Stimulated activated CD4-positive, alpha-beta T cell treated with anti-CD3 and anti-CD28 coated beads, Interleukin-1b, Interleukin-23, amount 100 ng/mL, for 1 hour (primary cell): Measurements from ENCODE around the gene ACTG2.

Source experiments
- DNase-seq, 2 donors: peaks; one replicate each; pipeline ENCODE4 v3.0.0-alpha.2; 2020; ENCODE audit warnings: low read depth in 2 of 2

The ACTG2 gene

DNA sequence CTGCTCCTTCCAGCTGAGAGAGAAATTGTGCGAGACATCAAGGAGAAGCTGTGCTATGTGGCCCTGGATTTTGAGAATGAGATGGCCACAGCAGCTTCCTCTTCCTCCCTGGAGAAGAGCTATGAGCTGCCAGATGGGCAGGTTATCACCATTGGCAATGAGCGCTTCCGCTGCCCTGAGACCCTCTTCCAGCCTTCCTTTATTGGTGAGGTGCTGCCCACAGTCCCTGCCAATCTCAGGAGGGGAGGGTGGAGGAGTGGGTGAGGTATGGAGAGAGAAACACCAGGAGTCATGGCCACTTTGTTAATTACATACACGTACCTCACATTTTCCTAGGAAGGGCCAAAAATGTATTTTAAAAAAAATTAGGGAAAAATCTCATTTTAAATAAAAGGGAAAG is 21.9 kb downstream of the ACTG2 start:
- no peak for DNase-seq

DNA sequence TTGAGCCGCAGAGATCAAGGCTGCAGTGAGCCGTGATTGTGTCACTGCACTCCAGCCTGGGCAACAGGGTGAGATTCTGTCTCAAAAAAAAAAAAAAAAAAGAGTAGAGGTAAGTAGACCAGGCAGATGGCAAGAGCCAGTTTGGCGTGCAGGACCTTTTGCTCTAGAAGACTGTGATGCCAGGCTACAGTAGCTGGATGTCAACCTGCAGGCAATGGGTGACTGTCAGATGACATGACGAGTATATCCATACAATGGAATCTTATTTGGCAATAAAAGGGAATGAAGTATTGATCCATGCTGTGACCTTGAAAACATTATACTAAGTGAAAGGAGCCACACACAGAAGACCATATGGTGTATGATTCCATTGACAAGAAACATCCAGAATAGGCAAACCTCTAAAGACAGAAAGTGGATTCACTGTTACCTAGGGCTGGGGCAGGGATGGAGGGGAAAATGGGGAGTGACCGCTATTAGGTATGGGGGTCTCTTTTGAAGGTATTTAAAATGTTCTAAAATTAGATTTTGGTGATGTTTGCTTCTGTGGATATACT is 22.7 kb downstream of the ACTG2 start:
- DNase-seq = no peak

DNA sequence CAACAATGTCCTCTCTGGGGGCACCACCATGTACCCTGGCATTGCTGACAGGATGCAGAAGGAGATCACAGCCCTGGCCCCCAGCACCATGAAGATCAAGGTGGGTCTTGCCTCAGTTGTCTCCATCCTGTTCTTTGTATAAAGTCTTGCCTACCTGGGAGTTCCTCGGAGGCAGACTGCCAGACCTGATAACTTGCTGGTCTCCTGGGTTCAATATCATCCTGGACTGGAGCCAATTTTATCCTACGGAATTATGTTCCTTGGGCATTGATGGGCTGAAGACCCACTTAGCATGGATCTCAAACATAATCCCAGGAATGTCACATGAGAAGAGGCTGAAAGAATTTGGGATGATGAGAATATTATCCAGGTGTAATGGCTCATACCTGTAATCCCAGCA is 23.9 kb downstream of the ACTG2 start:
- no peak for DNase-seq

DNA sequence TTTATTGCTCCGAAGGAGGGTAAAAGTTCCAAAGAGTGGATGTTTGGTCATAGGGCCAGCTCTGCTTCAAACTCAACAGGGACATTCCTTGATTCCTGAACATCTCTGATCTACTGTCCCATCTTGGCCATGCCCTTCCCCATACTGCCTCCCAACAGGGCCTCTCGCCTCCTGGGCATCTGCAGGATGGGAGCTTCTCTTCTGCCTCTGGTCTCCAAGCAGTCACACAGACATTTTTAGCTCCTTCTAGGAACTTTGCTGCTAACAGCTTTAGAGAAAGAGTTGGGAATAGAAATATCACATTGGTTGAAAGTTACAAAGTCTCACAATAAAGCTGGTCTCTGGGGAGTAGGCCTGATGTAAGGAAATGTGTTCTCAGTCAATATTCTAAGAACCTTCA is 24.5 kb downstream of the ACTG2 start:
- no peak for DNase-seq

DNA sequence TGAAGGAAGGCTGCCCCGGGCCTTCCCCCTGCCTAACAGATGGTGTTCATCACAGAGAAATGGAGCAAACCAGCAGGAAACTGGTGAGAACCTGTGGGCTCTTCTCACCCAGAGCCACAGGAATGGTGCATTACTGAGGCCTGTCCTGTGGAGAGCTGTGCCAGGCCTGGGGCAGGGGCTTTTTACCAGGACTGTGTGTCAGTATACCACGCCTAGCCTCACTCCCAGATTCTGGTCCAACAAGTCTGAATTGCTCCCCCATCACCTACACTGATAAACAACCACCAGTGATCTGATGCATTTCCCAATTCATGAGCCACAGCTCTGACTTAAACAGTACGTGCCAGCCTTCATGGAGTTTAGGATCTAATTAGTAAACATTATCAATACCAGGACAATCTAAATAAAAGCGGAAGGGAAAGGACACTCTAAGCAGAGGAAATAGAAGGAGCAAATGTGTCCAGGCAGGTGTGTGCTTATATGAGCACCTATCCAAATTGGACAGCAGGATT is 24.9 kb downstream of the ACTG2 start:
- DNase-seq = no peak

DNA sequence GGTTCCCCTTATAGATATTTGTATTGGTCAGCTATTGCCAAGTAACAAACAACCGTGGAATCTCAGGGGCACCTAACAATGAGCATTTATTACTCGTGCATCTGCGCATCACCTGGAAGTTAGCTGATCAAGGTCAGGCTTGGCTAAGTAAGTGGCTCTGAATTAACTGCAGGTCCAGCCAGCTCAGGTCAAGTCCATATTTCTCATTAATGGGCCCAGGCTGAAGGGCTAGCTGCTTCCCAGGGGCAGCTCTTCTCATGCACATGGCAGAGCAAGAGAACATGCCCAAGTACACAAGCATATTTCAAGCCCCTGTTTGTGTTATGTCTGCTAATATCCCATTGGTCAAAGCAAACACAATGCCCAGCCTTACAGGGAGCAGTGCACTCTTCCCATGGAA is 26.0 kb downstream of the ACTG2 start:
- no peak for DNase-seq

DNA sequence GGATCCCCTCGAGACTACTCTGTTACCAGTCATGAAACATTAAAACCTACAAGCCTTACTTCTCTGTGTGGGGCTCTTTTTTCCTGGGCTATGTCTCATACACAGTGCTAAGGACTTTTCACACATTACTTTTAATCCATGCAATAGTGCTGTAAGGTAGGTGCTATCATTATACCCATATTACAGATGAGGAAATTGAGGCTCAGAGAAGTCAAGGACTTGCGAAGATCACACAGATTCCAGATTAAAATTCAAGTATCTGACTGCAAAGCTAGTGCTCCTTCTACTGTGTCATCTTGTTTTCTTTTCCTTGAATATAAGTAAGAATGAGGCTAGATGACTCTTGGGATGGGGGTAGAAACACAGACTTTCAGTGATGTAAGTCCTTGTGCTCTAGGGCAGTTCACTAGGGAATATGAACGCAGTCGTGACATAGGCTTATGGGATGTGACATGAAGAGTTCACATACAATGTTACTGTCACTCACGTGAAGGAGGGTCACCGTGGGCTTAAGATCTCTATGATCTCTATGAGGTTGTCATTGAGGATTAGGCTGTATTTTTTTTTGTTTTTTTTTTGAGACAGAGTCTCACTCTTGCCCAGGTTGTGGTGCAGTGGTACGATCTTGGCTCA is 26.9 kb downstream of the ACTG2 start:
- no peak for DNase-seq

DNA sequence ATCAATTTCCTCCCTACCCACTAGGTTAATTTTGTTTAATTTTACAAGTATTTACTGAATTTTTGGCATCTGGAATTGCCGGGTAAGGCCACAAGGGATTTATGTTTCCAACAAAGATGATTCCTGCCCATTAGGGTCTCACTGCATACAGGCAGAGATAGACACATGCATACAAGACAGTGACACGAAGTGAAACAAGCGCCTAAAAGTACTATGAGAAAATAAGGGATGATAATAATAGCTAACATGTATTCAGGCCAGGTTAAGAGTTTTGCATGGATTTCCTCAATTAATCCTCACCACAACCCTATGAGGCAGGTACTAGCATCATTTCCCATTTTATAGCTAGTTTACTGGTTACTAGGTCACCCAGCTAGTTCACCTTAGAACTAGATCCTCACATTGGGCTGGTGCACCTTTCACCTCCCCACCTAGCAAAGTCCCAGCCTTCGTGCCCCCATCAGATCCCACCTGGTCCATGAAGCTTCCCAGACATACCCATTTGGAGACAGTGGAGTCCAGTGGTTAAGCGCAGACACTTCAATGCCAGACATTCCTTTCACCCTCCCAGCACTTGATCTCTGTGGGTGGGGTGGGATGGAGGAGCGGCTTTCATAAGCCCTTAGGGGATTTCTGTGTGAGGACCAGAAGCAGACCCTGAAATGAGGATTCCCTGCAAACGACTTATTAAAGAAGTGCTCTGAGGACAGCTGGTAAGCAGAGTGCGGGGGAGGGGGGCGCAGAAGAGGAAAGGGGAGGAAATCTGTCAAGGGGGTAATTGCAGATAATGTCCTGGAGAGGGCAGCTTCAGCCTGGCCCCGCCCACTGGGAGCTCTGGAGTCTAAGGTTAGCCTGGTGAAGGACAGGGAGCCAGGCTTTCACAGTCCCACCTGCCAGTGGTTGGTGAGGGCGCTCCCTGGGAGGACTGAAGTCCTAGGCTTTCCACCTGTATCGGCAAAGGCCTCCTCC is 28.1 kb downstream of the ACTG2 start:
- DNase-seq = peak in 1 of 2 donors; percentile 20

DNA sequence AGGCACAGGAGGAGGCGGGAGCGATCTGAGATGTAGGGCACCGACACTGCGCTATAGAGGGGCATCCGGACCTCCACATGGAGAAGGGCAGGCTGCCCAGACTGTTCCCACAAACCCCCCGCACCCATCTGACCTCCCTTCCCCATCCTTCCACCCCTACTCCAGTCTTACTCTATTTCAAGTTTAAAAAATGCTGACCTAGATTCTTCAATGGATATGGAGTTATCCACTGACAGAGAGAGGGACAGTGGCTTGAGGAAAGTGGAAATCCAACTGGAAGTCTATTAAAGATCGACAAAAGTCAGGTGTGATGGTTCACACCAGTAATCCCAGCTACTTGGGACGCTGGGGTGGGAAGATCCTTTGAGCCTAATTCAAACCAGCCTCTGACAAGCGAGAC is 28.8 kb downstream of the ACTG2 start:
- no peak for DNase-seq

DNA sequence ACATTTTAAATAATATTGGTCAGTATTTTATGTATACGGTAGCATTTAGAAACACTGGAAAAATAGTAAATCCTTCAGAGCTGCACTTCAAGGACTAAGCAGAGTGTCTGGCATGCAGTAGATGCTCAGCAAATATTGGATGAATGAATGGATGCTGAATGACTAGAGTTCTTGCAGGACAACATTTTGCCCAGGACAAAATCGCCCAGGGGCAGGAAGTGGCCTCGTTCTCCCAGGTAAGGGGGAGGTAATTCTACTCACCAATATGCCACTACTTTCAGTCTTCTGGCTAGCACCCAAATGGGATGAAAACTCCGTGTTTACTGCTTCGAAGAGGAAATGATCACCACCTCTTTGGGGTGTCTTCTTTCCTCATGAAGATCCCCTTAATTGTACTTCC is 29.9 kb downstream of the ACTG2 start:
- DNase-seq = no peak

DNA sequence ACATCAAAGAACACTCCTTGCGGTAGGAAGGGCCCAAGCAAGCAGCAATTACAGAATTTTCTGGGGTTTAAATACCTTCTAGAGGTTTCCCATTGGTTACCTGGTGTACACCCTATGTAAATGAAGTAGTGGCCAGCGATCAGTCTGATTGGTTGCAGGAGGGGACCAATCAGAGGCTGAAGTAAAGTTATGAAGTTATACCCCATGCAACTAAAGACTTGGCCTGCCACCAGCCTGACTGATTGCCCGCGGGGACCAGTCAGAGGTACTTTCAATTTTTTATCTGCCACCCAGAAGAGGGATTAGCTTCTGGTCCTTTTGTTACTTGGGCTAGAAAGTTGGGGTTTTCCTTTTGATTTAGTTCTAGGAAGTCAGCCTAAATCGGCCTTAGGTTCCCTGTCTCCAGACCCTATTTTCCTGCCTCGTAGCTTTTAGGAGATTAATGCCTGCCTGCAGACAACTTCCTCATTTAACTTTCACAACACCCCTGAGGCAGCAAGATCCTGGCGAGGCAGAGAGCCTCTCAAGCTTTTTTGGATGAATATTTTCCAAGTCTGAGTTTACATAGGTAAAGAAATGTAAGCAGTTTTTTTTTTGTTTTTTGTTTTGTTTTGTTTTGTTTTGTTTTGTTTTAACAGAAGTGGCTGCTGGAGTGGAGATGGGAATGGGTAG is 32.4 kb downstream of the ACTG2 start:
- DNase-seq = no peak

DNA sequence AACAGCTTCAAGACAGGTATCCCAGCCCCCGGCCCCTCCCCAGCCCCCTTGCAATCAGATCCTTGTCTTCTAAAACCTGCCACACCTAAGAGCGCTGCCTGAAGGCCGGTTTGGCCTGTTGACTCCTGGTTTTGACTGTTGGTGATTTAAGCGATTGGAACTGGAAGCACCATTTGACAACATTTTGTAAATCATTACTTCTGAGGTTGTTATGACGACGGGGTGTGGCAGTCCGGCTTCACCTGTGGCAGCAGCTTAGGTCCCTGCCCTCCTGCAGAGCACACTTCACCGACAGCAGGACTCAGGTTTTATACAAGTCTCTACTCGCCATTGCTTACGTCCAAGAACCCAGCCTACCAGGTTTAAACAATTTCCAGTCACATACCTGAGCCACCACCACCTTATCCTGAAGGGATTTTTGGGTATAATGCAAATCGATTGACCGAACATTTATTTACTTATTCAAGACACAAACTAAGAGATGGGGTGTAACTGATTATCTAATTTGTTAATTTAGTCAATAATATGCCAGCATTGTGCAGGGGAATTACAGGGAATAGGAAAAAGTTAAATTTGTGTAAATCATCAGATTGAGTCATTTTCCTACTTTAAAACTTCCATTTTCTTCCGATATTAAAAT is 33.2 kb downstream of the ACTG2 start:
- DNase-seq = no peak

DNA sequence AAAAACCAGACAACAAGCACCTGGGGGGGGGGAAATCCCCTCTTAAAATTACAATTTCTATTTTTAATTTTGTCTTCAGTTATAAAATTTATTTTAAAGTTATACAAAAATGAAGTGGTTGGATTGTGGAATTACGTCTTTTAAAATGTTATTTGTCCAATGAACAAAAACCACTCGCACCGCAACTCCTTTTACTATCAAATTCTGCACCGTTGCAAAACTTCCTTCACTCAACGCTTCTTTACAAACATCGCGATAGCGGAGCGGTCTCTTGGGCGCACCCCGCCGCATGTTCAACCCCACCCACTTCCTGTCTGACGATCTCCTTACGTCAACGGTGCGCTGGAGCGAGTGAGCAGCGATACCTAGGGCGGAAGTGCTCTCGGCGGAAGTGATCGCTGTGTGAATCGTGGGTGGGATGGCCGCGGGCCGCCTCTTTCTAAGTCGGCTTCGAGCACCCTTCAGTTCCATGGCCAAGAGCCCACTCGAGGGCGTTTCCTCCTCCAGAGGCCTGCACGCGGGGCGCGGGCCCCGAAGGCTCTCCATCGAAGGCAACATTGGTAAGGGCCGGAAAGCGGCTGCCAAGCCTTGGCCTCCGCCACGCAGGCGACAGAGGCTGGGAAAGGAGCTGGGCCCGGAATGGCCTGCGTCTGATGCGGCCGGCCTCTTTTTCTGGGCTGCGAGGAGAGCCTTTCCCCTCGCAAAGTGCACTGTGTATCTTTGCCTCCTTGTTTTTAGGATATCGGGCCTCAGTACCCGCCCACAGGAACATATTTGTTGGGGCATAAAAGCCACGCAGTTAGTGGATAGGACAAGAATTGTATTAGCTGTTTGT is 33.9 kb downstream of the ACTG2 start, which contains the start of gene DGUOK:
Gene DGUOK, plus strand, starts transcription at position 388 of the 835 bp plus-strand sequence. Its CDS starts 31 bp downstream, at position 419.
- DNase-seq = peak; percentile 80 to 90

DNA sequence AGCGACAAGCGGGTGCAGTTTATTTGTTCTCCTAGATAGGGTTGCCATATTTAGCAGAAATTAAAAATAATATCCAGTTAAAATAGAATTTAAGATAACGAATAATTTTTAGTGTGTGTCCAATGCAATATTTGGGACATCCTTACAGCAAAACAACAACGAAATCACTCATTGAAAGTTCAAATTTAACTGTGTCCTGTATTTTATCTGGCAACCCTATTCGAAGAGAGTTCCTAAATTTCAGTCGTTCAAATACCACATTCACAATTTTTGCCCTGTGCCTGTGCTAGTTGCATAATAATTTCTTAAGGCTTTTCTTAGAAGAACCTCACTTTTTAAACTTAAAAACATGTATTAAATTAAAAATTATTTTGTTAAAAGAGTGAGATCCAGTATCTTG is 34.5 kb downstream of the ACTG2 start:
- no peak for DNase-seq

DNA sequence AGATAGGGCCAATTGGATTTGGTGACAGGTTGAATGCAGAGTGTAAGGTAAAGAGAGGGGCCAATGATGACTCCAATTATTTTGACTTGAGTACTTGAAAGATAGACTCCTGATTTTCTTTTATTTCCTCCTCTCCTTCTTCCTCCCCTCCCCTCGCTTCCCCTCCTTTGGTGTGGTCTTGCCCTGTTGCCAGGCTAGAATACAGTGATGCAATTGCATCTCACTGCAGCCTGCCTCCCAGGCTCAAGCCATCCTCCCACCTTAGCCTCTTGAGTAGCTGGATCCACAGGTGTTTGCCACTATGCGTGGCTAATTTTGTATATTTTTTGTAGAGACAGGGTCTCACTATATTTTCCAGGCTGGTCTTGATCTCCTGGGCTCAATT is 36.1 kb downstream of the ACTG2 start:
- DNase-seq = no peak

DNA sequence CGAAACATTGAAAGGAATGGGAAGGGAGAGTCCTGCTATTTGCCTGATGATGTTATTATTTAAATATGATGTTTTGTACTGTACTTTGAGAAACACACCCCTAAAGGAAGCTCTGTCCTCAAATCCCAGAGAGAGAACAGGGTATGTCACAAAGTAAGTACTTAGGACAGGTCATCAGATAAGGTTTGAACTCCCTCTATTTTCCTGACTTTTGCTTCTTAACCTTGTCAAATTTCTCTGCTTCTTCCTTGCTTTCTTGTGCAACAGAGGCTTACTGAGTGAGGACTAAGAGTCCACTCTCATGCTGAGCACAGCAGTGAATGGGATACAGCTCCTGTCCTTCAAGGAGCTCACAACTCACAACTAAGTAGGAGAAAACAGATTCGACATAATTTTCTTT is 37.6 kb downstream of the ACTG2 start:
- DNase-seq = no peak

DNA sequence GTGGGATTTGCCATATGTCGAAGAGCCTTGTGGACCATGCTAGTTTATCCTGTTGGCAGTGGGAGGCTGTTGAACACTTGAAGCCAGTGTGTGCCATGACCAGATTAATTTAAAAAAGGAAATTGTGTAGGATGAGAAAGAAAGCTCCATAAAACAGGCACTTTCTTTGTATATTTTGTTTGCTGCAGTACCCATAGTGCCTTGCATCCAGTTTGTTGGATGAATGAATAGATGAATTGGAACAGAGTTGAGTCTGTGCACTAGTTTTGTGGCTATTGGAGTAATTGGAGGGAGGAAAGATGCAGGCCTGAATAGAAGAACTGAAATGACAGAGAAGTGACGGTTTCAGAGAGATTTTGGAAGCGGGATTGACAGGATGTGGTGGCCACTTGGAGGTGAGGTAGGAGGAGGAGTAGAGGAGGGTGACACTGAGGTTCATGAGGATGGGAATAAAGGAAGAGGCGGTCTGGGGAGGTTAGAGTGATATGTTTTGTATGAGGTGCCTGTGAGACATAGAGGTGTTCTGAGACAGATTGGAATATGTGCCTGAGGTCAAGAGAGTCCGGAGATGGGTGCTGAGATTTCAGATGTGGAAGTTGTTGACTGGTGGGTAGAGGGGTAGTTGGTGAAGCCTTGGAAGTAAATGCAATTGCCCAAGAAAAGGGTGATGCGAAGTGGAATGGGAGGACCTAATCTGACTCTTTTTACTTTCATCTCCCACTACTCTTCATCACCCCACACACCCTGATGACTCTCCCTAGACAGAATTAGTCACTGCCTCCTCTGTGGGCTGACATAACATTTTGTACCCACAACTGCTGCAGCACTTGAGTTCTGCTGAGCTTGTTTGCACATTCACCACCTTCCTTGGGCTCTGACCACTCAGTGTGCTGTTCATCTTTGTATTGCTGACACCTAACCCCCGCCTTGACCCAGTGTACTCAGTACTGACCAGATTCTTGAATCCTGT is 39.0 kb downstream of the ACTG2 start:
- peak in 1 of 2 donors; percentile 6 for DNase-seq

DNA sequence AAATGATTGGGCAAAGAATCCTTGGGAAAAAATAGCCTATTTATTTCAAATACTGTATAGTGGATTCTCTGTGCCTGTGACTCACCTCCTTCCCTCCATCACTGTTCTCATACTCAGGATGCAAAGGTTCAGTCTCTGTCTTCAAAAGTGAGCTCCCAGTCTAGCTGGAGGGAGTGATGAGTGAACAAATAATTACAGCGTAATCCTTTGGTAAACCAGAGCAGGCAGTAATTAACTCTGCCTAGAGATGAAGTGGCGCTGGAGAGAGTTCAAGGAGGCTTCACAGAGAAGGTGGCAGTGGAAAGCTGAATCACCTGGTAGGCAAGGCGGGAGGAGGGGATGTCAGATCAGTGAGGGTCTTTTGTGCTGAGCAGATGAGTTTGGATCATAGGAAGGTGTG is 40.4 kb downstream of the ACTG2 start:
- no peak for DNase-seq

DNA sequence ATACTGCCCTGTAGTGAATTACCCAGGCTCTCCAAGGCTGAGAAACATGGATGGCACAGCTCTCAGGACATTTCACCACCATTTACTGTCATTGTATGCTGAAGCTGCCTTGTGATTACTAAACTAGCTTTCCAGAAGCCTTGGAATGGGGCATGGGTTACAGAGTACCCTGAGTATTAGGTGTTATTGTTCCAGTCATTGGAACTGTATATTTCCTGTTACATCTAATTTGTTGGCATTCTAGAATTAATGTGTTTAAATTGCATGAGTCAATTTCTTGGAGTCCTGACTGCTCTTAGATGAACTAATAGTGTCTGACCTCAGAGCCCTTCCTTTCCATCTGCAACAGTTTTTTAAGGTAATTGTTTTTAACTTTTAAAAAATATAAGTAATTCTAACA is 42.8 kb downstream of the ACTG2 start:
- DNase-seq = no peak
